NOMO-1 treated with dmso at 0.1 percent for 144 hours (cell line): ENCODE results near the gene ZC2HC1B.
"Not testable (repeated sequence)": the region's sequence is repeated elsewhere in the genome, so short reads cannot be mapped to it uniquely, and the experiment has no call there.

Experiments used
- DNase-seq: peaks from one replicate; lab custom pipeline; 2025; ENCODE audit not compliant: unreplicated experiment; lab: John Stamatoyannopoulos, UW

Gene ZC2HC1B

DNA sequence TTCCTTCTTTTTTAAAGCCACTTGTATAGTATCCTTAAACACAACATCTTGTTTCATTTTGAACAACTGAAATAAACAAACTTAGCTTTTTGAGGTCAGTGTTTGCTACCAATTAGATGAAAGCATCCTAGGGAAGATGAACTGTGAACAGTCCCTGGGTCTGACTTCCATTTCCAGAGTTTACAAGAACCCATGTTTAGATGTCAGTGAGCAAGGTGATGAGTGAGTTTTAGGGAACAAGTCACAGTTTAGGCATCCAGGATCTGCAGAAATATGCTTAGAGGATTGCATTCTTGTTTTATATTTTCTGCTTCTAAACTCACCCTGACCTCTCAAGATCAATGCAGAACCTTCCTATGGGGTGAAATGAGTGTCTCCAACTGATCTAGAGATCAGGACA lies 3.0 kb downstream of the ZC2HC1B start:
- no peak for DNase-seq

DNA sequence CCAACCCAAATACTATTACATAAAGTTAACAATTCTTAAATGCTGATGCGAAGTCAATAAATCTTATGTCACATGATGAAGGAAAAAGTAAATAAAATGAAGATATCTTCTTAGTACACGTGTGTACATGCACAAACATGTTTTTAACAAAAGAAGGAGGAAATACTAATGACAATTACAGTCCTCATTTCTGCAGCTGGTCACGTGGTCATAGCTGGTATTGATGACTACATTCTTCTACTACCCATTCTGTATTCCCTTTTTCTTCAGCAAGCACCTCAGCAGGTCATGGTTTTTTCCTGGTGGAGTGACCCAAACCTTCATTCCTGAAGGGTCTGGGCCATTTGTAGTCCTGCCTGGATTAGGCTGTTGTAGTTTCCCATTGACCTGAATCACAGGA lies 4.5 kb downstream of the ZC2HC1B start:
- not testable (repeated sequence) for DNase-seq

GRCh38 chr6:143871202-143871730 lies 7.0 kb downstream of the ZC2HC1B start:
- DNase-seq = not testable (repeated sequence)

- no peak for DNase-seq
Observed at GRCh38 chr6:143872201-143872600, 7.9 kb downstream of the ZC2HC1B start.

- DNase-seq = not testable (repeated sequence)
Observed at GRCh38 chr6:143873600-143873999, 9.3 kb downstream of the ZC2HC1B start.

DNA sequence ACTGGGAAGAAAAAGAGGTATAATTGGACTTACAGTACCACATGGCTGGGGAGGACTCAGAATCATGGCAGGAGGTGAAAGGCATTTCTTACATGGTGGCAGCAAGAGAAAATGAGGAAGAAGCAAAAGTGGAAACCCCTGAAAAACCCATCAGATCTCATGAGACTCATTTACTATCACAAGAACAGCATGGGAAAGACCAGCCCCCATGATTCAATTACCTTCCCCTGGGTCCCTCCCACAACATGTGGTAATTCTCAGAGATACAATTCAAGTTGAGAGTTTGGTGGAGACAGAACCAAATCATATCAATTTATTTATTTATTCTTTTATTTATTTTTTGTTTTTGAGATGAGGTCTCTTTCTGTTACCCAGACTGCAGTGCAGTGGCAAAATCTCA lies 10.2 kb downstream of the ZC2HC1B start:
- not testable (repeated sequence) for DNase-seq

- DNase-seq = no peak
Observed at GRCh38 chr6:143877584-143878271, 13.5 kb downstream of the ZC2HC1B start.

- DNase-seq = no peak
Observed at GRCh38 chr6:143878272-143878760, 14.0 kb downstream of the ZC2HC1B start.

DNA sequence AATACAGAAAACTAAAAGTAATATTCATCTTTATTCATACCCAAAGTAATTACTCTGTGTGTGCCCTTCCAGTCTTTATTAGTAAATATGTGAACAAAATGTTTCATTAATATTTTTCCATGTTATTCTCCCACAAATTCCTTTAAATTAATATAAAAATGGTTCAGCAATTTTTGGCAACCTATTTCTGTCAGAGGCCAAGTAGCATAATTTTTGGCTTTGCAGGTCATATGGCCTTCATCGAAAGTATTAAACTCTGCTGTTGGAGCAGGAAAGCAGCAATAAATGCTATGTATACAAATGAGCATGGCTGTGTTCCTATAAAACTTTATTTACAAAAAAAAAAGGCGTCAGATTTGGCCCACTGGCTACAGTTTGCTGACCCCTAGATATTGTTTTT lies 16.1 kb downstream of the ZC2HC1B start:
- no peak for DNase-seq

- no peak for DNase-seq
Observed at GRCh38 chr6:143882401-143882930, 18.2 kb downstream of the ZC2HC1B start.

- DNase-seq = no peak
Observed at GRCh38 chr6:143884216-143884900, 20.1 kb downstream of the ZC2HC1B start.

DNA sequence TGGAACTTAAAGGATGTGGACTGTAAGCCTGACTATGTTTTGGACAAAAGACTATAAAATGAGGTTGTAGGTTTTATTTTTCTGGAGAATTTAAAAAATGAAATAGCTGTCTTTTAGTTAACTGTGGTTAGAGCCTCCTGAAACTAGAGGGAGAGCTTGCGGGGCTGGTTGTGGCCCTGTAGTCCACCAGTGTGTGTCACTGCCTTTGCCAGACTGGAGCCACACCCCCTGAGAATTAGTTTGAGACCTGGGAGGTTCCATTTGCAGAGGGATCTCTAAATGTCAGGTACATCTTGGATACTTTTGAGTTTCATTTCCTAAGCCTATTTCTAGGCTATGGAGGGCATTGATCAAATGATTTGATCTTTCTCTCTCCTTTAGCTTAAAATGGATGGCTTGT lies 20.8 kb downstream of the ZC2HC1B start:
- no peak for DNase-seq

GRCh38 chr6:143894655-143895054 lies 30.4 kb downstream of the ZC2HC1B start:
- no peak for DNase-seq

GRCh38 chr6:143896126-143896860 lies 32.0 kb downstream of the ZC2HC1B start:
- DNase-seq = no peak

- DNase-seq = no peak
Observed at GRCh38 chr6:143900358-143900757, 36.1 kb downstream of the ZC2HC1B start.

- DNase-seq = no peak
Observed at GRCh38 chr6:143901885-143902750, 37.8 kb downstream of the ZC2HC1B start.

- DNase-seq = no peak
Observed at GRCh38 chr6:143902827-143903226, 38.6 kb downstream of the ZC2HC1B start.

DNA sequence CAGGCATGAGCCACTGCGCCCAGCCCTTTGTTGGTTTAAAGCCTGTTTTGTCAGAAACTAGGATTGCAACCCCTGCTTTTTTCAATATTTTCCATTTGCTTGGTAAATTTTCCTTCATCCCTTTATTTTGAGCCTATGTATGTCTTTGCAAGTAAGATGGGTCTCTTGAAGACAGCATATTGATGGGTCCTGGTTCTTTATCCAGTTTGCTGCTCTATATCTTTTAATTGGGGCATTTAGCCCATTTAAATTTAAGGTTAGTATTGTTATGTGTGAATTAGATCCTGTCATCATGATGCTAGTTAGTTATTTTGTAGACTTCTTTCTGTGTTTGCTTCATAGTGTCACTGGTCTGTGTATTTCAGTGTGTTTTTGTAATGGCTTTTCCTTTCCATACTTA lies 46.8 kb downstream of the ZC2HC1B start:
- DNase-seq = no peak

- DNase-seq = no peak
Observed at GRCh38 chr6:143912671-143913070, 48.4 kb downstream of the ZC2HC1B start.

GRCh38 chr6:143917026-143917425 lies 52.8 kb downstream of the ZC2HC1B start:
- not testable (repeated sequence) for DNase-seq
